ENCODE measurements around the gene CCL8.
"Not testable (repeated sequence)": the region's sequence is repeated elsewhere in the genome, so short reads cannot be mapped to it uniquely, and the experiment has no call there.

CCL8 gene

DNA sequence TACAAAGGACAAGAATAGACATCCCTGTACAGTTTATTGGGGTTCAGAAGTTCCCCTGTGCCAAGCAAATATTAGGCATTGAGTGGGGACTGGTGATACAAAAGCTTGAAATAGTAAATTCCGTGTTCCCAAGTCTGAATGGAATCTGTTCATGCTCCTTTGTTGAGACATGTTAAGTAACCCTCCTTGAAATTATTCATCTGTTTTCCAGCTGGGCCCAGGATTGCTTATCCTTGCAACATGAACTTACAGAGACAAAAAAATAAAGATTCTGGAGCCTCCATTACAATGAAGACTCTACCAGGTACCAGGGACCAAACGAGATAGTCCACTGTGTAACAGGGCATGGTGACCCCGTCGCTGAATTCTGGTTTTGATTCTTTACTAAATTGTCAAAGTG, 6.1 kb upstream of the CCL8 start:
- DNase-seq (ENCODE audit: insufficient read length, low spot score) (no peak), FAIRE-seq (no peak)

DNA sequence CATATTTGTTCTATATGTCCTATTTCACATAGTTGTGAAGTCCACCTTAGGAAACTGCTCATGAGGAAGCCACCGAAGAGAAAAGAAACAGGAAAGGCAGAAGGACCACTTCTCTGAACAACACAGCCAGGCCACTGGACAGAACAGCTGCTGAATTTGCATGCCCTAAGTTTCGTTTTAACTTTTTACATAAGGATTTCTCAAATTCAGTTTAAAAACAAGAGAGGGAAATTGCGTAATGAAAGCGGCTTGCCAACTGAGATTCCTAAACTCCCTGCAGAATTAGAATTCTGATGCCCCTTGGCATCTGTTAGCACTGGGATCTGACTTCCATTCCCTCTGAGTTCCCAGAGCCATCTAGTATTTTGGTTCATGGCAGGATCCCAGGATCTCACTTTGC, 5.0 kb upstream of the CCL8 start:
- no peak for DNase-seq (ENCODE audit: insufficient read length, low spot score)
- peak; percentile 76 for FAIRE-seq

DNA sequence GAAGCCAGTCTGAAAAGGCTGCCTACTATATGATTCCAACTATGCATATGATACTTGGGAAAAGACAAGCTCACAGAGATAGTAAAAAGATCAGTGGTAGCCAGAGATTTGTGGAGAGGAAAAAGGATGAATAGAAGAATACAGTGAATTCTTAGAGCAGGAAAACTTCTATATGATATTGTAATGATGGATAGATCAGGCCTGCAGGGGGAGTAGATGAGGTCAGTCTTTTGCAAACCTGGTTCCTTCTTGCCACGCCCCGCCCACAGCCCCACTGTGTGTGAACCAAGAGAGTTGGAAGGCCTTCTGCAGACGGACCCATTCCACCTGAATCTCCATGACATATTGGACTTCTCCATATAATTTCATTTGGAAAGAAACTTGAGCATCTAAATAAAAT, 761 bp upstream of the CCL8 start:
- no peak for DNase-seq (ENCODE audit: insufficient read length, low spot score)

DNA sequence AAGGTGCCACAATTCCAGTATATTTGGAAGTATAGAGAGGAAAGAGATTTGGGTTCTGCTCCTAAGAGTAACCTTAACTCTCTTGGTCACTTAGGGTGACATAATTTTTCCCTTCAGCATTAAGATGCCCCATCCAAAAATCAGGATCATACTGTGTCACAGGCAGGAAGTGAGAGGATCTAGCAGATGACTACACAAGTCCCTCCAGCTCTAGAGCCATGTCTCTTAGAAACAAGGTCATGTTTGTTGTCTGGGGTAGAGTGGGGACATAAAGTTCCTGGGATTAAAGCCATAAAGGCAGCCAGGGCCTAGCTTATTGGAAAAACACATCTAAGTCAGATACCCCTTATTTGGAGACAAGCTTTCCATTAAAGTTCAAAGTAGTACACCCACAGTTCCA, 2.7 kb downstream of the CCL8 start:
- no peak for FAIRE-seq
- DNase-seq (ENCODE audit: insufficient read length, low spot score), result no peak

More for the DNA sequence above, 761 bp upstream of the CCL8 start:
- no peak for FAIRE-seq

DNA sequence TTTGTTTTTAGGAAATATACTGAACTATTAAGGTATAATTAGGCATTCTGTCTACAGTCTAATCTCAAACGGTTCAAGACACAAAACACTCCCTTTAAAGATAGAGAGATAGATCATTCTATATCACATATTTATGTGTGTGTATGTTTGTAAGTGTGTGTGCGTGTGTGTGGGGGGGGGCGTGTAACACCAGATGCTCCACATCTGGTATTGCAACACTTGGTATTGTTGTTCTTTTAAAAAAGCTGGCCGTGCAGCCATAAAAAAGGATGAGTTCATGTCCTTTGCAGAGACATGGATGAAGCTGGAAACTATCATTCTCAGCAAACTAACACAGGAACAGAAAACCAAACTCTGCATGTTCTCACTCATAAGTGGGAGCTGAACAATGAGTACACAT, 8.3 kb downstream of the CCL8 start:
- not testable (repeated sequence) for DNase-seq (ENCODE audit: insufficient read length, low spot score); FAIRE-seq

DNA sequence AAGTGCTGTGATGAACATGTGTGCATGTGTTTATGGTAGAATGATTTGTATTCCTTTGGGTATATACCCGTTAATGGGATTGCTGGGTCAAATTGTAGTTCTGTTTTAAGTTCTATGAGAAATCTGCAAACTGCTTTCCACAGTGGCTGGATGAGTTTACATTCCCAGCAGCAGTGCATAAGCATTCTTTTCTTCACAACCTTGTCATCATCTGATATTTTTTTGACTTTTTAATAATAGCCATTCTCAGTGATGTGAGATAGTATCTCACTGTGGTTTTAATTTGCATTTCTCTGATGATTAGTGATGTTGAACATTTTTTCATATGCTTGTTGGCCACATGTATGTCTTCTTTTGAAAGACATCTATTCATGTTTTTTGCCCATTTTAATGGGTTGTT, 18.5 kb downstream of the CCL8 start:
- no peak for FAIRE-seq

DNA sequence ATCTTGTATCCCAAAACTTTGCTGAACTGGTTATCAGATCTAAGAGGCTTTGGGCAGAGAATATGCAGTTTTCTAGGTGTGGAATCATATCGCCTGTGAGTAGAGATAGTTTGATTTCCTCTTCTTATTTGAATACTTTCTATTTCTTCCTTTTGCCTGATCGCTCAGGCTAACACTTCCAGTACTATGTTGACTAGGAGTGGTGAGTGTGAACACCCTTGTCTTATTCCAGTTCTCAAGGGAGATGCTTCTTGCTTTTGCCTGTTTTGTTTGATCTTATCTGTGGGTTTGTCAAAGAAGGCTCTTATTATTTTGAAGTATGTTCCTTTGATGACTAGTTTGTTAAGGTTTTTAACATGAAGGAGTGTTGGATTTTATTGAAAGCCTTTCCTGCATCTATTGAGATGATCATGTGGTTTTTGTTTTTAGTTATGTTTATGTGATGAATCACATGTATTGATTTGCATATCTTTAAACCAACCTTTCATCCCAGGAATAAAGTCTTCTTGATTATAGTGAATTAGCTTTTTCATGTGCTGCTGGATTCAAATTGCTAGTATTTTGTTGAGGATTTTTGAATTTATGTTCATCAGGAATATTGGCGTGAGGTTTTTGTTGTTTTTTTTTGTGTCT, 20.0 kb downstream of the CCL8 start:
- DNase-seq (ENCODE audit: insufficient read length, low spot score) (no peak), FAIRE-seq (no peak)

More for the DNA sequence above, 18.5 kb downstream of the CCL8 start:
- no peak for DNase-seq (ENCODE audit: insufficient read length, low spot score)

DNA sequence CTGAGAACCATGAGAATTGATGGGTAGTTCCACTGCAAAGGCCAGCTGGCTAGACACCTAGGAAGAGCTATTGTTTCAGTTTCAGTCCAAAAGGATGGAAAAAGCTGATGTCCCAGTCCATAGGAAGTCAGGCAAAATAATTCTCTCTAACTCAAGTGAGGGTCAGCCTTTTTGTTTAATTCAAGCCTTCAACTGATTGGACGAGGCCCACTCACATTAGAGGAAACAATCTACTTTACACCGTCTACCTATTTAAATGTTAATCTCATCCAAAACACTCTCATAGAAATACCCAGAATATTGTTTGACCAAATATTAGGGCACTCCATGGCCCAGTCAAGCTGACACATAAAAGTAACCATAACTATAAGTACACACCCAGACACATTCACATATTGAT, 22.7 kb downstream of the CCL8 start:
- DNase-seq (ENCODE audit: insufficient read length, low spot score), result no peak
- FAIRE-seq, result no peak

DNA sequence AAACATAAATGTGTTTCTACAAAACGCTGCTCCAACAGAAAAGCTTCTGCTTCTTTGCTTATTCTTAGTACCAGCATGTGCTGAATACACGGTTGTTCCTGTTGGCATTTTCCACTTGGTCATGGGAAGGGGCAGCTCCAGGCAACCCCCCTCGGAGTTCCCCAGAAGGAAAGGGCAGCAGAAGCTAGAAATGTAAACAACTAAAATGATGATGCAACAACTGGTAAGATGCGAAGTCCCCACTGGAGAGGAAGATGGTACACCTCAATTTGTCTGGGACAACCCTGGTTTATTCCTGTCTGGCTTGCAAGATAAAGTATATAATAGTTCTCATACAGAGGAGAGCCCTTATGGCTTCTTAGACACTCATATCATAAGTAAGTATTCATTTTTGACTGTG, 27.8 kb downstream of the CCL8 start:
- FAIRE-seq, result no peak
- DNase-seq (ENCODE audit: insufficient read length, low spot score), result no peak

DNA sequence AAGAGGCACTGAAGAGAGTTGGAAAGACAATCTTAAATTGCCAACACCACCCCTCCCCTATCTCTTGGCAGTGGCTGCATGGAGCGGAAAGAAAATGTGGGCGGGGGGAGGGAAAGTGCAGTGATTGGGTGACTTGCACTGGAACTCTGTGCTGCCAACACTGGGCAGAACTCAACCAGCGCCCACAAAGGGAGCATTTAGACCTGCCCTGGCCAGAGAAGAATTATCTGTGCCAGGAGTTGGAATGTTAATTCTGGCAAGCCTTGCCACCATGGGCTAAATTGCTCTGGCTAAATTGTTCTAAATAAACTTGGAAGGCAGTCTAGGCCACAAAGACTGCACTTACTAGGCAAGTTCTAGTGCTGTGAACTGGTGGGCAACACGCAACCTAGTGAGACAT, 30.5 kb downstream of the CCL8 start:
- DNase-seq (ENCODE audit: insufficient read length, low spot score) (no peak), FAIRE-seq (no peak)

DNA sequence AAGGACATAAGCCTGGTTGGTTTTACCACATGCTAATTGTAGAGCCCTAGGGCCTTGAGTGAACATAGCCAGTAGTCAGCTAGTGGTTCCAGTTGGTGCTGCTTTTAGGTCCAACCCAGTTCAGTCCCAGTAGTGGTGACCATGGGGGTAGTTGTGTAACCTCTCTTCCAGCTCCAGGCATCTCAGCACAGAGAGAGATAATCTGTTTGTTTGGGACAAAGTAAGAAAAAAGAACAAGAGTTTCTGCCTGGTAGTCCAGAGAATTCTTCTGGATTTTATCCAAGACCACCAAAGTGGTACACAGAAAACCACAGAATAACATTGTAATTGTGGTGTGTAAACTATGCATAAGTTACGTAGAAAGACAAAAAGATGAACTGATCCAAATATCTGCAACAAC, 31.9 kb downstream of the CCL8 start:
- DNase-seq (ENCODE audit: insufficient read length, low spot score), result no peak
- FAIRE-seq, result no peak

DNA sequence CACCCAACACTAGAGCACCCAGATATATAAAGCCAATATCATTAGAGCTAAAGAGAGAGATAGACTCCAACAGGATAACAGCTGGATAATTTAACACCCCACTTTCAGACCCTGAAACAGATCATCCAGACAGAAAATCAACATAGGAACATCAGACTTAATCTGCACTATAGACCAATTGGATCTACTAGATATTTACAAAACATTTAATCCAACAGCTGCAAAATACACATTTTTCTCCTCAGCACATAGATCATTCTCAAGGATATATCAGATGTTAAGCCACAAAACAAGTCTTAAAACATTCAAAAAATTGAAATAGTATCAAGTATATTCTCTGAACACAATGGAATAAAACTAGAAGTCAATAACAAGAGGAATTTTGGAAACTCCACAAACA, 33.0 kb downstream of the CCL8 start:
- no peak for DNase-seq (ENCODE audit: insufficient read length, low spot score)
- no peak for FAIRE-seq

DNA sequence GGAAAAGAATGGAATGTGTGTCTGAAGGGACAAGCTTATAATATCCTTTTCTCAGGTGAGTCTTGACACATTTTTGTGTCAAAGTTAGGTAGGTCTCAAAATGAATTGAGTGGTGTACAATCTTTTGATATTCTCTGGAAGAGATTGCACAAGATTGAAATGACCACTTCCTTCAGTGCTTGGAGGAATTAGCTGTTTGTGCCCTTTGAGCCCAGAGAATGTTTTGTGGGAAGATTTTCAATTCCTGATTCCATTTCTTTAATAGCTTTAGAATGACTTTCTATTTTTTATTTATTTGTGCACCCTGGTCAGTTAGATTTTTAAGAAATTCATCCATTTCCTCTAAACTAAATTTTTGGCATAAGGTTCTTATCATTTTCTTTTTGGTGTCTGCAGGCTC, 35.4 kb downstream of the CCL8 start:
- DNase-seq (ENCODE audit: insufficient read length, low spot score) (no peak), FAIRE-seq (no peak)

DNA sequence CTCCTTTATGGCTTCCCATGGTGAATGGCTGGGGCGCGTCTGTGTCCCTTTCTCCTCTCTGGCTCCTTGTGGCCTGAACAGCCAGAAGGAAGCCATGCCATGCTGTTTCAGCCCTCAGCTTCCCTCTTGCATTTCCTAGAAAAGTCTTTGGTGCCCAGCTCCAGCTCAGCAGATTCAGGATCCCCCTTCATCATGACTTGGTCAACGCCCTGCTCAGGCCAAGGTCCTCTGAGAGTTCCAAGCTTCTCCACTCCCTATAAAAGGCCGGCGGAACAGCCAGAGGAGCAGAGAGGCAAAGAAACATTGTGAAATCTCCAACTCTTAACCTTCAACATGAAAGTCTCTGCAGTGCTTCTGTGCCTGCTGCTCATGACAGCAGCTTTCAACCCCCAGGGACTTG, 37.0 kb downstream of the CCL8 start, which contains the start of gene CCL13:
TSS of gene CCL13 (plus strand) at position 287 of the 400 bp plus-strand sequence. CDS start at position 334, 47 bp downstream.
- FAIRE-seq, result no peak

DNA sequence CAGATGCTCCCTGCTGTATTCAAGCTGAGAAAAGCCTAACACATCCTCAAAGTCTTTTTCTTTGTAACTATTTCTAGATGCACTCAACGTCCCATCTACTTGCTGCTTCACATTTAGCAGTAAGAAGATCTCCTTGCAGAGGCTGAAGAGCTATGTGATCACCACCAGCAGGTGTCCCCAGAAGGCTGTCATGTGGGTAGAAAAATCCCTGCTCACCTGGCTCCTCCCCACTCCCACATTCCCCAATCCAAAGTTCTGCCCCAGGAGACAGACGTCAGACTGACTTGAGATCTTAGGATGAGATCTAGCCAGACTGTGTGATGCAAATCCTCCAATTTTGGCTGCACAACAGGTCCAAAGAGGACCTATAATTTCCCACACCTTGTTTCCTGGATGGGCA, 38.2 kb downstream of the CCL8 start:
- no peak for DNase-seq (ENCODE audit: insufficient read length, low spot score)
- FAIRE-seq, result no peak

More for the DNA sequence above, 37.0 kb downstream of the CCL8 start, which contains the start of gene CCL13:
- DNase-seq (ENCODE audit: insufficient read length, low spot score), result no peak

DNA sequence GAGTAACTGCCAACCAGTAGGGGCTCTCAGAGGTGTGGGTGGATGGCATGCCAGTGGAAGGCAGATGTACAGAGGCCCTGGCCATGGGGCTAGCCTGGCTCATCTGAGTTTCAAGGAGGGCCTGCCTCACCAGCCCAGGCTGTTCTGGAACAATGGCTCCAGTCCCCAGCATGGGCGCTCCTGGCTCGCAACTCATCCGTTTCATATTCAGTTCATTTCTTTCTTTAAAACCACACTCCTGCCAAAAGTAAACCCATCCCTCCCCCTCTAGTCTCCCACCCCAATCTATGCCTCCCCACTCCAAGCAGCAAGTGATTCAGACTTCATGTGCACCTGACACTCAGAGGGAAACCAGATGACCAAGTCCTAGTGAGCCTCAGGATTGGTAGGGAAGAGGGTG, 39.4 kb downstream of the CCL8 start:
- DNase-seq (ENCODE audit: insufficient read length, low spot score) (no peak), FAIRE-seq (no peak)

DNA sequence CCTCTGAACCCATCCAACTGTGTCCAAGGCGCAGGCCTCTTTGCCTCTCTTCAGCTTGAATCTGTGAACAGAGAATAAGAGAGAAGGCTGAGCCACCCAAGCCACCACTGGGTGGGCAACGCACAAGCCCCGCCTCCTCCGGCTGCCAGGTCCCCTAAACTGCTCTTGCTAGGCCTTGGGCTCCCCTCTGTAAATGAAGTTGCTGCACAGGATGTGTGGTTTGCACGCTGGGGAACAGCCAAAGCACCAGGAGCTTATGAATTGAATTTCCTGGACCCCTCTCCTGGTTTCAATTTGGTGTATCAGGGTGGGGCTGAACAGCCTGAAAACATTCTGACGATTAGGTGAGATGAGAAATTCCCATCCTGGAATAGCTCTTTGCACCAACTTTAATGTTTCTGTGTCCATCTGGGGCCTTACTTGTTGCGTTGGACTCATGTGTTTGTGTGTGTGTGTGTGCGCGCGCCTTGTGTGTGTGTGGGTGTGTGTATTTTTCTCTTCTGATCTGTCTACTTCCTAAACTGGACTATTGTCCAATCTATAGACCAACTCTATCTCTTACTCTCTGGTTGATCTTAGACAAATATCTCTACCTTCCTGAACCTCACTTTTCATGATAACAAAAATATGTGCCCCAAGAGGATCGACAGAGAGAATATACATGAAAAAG, 41.5 kb downstream of the CCL8 start:
- DNase-seq (ENCODE audit: insufficient read length, low spot score), result no peak
- FAIRE-seq, result no peak

DNA sequence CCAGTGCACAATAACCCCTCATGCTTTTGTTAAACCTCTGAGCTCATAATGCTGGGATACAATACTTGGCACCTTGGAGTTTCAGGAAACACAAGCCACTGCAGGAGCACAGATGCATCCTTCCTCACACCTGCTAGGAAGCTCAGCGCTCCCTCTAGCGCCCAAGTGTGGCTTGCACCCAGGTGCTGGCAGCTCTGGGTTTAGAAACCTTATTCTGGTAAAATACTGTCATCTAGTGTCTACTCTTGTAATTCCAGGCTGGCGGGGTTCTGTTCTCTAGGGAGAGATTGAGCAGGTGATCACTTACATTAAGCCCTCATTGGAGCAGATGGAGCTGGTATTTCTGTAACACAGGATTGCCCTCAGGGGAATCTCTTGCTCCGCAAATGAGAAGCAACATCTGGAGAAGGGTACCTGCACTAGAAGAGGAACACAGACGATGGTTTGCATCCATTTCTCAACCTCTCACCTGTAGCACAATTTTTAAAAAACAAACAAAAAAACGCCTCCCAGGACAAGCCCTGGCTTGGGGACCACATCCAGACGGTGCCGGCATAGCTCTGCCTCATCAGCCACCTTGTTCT, 42.3 kb downstream of the CCL8 start:
- DNase-seq (ENCODE audit: insufficient read length, low spot score) (peak; percentile 54), FAIRE-seq (peak; percentile 98)

DNA sequence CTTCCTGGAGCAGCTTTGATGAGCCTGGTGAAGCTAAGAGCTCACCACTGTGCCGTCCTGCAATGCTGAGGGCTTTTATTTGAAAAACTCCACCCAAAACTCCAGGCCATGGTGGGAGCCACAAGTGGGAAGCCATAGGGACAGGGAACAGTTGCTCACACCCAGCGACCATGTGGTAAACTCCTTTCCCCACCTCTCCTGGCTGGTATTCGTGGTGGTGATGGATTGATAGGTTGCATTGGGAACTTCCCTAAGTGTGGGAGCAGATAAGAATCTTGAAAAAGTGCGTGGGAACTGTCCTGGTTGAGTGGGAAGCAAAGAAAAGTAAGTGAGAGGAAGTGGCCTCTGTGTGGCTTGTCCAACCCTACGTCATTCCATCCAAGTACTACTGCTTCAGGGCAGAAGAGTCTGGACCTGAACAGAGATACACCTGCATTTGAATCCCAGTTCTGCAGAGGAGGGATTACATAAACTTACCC, 44.0 kb downstream of the CCL8 start, which contains the start of gene CCL1:
TSS of gene CCL1 (minus strand) at position 51 of the 479 bp plus-strand sequence. CDS start 72 bp downstream, outside the sequence.
- no peak for DNase-seq (ENCODE audit: insufficient read length, low spot score)
- no peak for FAIRE-seq

DNA sequence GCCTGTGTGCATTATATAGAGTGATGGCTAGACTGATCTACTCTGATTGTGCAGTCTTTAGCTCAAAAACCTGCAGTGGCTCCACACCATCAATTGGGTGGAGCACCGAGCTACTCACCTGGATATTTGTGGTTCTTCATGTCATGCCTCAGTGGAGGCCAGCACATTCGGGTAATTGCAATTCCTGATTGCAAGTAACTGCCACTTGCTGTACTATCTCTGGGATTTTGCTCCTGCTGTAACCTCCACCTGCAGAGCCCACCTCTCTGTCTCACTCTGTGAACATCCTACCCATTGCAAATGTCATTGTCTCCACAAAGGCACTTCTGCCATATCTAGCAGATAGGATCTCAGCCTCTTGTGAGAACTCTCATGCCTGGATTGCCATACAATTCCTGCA, 45.5 kb downstream of the CCL8 start:
- no peak for DNase-seq (ENCODE audit: insufficient read length, low spot score)
- no peak for FAIRE-seq

DNA sequence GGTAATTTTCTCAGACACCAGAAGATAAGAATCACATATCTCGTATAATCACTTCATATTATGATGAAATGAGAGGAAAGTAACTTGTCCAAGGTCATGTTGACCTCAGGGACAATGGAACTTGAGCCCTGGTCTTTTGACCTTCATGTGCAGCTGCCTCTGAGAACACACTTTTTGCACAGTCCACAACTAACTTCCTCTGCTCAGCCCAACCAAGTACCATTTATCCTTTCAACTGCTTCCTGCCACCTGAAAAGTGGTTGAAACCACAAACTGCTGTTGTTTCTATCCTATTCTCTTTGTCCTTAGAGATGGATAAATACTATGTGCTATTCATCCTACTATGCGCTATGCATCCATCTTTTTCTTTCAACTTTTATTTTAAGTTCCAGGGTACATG, 46.1 kb downstream of the CCL8 start:
- no peak for FAIRE-seq

DNA sequence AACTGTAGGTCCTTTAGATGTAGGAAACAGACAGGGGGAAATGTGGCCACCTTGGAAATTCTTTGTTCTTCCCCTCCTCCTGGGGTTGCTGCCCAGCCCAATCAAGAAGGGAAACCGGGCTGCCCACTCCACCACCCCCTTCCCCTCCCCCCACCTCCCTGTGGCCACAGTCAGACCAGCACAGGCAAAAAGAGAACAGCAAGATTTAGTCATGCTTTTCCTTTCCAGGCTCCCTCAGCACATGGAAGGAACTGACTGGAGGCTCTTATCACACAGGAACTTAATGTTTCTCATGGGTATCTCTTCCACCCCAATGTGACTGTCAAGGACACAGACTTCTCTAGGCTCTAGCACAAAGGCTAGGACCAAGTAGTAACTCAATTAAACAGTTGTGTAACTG, 46.8 kb downstream of the CCL8 start:
- FAIRE-seq (no peak), DNase-seq (ENCODE audit: insufficient read length, low spot score) (no peak)

More for the DNA sequence above, 46.1 kb downstream of the CCL8 start:
- DNase-seq (ENCODE audit: insufficient read length, low spot score), result no peak
